GM19023 (cell line): ENCODE measurements around the gene PPP6R2.
"Not testable (repeated sequence)": the region's sequence is repeated elsewhere in the genome, so short reads cannot be mapped to it uniquely, and the experiment has no call there.

Experiments
- ATAC-seq: cut with Tn5 transposase; IDR thresholded peaks from one replicate; pipeline ENCODE4 v1.9.1; 2021; ENCODE audit warnings: mild to moderate bottlenecking, moderate library complexity; ENCODE audit not compliant: unreplicated experiment

Gene PPP6R2

GRCh38 chr22:50339945-50340879 is 2.9 kb upstream of the PPP6R2 start:
- ATAC-seq, result no peak

DNA sequence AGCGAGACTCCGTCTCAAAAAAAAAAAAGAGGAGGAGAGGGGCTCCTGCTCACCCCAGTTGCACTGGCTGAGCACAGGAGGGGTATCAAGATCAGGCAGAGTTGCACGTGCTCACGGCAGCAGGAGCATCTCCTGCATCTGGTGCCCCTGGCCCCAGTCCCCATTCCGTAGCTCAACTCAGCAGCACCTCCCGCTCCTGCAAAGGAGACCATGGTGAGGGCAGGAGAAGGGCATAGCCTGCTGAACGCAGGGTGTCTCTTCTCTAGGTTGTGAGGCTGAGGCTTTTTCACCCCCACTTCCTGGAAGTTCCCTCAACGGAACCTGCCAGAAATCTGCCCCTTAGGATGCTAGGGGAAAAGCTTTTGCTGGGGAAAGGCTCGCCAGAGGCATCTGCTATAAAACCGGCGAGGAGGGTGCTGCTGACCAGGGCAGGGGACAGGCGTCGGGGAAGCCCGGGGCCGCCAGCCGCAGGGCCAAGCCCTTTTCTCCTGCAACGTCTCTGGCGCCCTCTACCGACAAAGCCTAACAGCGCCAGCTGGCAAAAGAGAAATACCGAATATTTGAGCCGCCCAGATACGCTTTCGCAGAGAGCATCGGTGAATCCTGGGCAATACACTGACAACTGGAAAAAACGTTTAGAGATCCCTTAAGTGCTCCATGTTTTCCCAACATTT is 1.0 kb upstream of the PPP6R2 start:
- peak; percentile 49 for ATAC-seq

- ATAC-seq, result no peak
These were observed 411 bp downstream of the PPP6R2 start for GRCh38 chr22:50343541-50343935.

GRCh38 chr22:50346470-50346869 is 3.3 kb downstream of the PPP6R2 start:
- ATAC-seq, result no peak

DNA sequence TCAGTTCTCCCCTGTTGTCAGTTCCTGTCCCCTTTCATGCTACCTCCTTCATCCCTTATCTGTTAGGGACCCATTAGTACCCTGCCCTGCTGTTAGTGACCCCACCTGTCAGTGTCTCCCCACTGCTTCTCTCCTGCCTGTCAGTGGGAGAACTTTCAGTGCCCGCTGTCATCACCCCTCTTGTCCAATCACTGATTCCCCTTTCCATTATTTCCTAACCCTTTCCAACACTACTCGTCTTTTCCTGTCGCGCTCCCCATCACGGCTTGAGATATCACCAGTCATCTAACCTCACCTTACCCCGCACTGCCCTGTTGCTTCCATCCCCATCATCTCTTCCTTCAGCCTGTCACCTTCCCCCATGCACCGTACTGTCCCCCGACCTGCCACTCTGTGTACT is 4.0 kb downstream of the PPP6R2 start:
- ATAC-seq, result no peak

GRCh38 chr22:50348058-50348457 is 4.9 kb downstream of the PPP6R2 start:
- no peak for ATAC-seq

DNA sequence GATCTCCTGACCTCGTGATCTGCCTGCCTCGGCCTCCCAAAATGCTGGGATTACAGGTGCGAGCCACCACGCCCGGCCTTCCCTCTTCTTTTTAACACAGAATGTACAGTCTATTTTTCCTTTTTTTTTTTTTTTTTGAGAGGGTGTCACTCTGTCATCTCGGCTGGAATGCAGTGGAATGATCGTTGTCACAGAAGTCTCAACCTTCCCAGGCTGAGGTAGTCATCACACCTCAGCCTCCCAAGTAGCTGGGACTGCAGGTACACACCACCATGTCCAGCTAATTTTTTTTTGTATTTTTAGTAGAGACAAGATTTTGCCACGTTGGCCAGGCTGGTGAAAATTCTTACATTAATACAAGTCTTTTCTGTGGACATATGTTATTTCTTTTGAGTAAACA is 13.1 kb downstream of the PPP6R2 start:
- ATAC-seq, result no peak

DNA sequence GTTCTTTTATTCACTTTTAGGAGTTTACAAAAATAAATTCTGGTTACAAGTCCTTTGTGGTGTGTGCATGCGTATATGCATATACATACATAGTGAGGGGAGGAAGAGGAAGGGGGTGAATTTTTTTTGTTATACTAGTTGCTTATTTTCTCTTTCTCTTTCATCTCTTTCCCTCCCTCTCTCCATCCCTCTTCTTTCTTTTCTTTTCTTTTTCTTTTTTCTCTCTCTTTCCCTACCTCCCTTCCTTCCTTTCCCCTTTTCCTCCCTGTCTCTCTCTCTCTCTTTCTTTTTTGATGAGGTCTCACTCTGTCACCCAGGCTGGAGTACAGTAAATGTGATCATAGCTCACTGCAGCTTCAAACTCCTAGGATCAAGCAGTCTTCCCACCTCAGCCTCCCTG is 14.1 kb downstream of the PPP6R2 start:
- no peak for ATAC-seq

- no peak for ATAC-seq
These were observed 14.6 kb downstream of the PPP6R2 start for GRCh38 chr22:50357756-50358155.

DNA sequence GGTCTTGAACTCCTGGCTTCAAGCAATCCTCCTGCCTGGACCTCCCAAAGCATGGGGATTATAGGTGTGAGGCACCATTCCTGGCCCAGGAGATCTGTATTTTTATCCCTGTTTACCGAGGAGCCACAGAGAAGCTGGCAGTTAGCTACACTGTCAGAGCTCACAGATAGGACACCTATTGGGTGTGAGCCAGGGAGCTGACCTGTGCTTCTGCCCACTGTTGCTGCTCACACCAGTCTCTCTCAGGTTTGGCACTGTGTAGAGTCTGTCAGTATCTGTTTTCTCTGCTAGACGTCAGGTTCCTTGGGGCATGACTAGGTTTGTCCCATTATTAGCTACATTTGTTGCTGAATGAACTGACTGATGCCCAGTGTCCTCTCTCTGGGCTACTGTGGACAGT is 17.5 kb downstream of the PPP6R2 start:
- ATAC-seq, result no peak

- ATAC-seq, result no peak
These were observed 18.1 kb downstream of the PPP6R2 start for GRCh38 chr22:50361222-50361621.

DNA sequence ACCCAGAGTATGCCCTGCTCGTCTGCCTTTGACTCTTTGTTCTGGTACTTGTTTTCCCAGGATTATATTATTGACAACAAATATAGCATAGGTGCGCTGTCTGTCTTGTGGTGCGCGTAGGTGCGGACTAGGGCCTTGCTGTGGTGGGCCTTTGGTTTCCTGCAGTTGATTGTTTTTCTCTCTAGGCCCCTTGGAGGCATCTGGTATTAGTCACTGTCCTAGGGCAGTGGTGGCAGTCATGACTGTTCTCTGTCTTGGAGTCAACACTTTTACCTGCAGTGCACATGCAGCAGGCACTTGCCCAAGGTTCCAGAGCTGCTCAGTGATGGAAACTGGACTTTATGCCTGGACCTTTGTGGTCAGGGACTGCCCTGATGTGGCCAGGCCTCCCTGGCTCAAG is 18.6 kb downstream of the PPP6R2 start:
- no peak for ATAC-seq

- no peak for ATAC-seq
These were observed 20.2 kb downstream of the PPP6R2 start for GRCh38 chr22:50363166-50363802.

DNA sequence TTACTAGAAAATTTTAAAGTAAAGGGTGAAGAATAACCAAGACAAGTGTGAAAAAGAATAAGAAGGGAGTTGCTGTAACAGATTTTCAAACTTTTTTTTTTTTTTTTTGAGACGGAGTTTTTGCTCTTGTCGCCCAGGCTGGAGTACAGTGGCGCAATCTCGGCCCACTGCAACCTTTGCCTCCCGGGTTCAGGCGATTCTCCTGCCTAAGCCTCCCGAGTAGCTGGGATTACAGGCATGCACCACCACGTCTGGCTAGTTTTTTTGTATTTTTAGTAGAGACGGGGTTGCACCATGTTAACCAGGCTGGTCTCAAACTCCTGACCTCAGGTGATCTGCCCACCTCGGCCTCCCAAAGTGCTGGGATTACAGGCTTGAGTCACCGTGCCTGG is 20.7 kb downstream of the PPP6R2 start:
- ATAC-seq, result not testable (repeated sequence)

GRCh38 chr22:50367778-50368500 is 24.8 kb downstream of the PPP6R2 start:
- no peak for ATAC-seq

- ATAC-seq, result no peak
These were observed 28.0 kb downstream of the PPP6R2 start for GRCh38 chr22:50371101-50371648.

- ATAC-seq, result no peak
These were observed 33.0 kb downstream of the PPP6R2 start for GRCh38 chr22:50376085-50376651.

GRCh38 chr22:50381021-50381555 is 38.0 kb downstream of the PPP6R2 start:
- ATAC-seq, result not testable (repeated sequence)

DNA sequence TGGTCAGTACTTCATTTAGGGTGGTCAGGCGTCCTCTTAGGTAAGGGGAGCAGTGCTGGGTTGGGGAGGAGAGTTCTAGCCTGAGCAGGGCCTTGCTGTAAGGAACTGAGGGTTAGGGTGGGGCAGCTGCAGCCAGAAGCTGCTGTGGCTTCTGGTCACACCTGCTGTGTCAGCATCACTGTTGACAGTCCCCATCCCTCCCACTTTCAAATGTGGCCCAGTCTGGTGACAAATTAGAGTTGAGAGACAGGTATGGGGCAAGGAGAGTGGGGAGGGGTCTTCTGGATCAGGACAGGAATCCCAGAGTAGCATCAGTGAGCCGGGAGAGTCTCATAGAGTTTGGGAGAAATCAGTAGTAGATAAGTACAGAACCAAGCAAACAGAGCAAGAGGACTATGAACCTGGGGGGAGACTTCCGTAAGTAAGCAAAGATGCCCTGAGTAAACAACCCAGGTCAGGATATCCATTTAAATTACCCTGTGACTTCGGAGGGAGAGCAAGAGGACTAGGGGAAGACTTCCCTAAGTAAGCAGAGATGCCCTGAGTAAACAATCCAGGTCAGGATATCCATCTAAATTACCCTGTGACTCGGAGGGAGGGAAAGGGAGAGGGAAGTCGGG is 53.7 kb downstream of the PPP6R2 start:
- ATAC-seq, result no peak
